ENCODE measurements around the gene EXOSC9. TPM values are rescaled to one million over a fixed set of nuclear protein-coding genes. Genes with fewer than 3 reads are reported as not detected.

Gene EXOSC9
- total and polyA plus RNA-seq, 4 donors = 5.3 to 20.0 (median 10.0) TPM

GRCh38 chr4:121760205-121760604, 40.9 kb upstream of the EXOSC9 start:
- no peak overlapping the region for H3K27ac ChIP-seq (ENCODE audit: low read depth in 1 of 2, low read length in 2 of 2)
- WGBS = 50% methylated on average over 3 of the region's 3 CpGs
- peaks cover 2 to 9% (median 6%) of the 10 kb centered on the region in 4 donors for H3K4me1 ChIP-seq (ENCODE audit: control insufficient read depth in 4 of 4, insufficient read depth in 4 of 4, low read length in 3 of 4)
- H3K36me3 ChIP-seq (ENCODE audit: control insufficient read depth in 4 of 4, insufficient read depth in 3 of 4, low read depth in 1 of 4, low read length in 3 of 4) = no peaks in the 10 kb centered on the region
- H3K9ac ChIP-seq (ENCODE audit: low read depth in 1 of 2, low read length in 2 of 2) = no peak overlapping the region
- TF ChIP-seq RAD21 (IDR thresholded peaks at IDR 0.05) (no peak), NR2F2 (IDR thresholded peaks at IDR 0.05) (no peak), JUND (IDR thresholded peaks at IDR 0.05) (no peak), MAX (IDR thresholded peaks at IDR 0.05) (no peak), FOXA2 (IDR thresholded peaks at IDR 0.05) (no peak), SP1 (IDR thresholded peaks at IDR 0.05) (no peak), CTCF (IDR thresholded peaks at IDR 0.05; ENCODE audit: low read depth, low read length, missing input control) (no peak), YY1 (IDR thresholded peaks at IDR 0.05) (no peak), HNF4G (IDR thresholded peaks at IDR 0.05) (no peak), HNF4A (conservative IDR thresholded peaks at IDR 0.05) (no peak), ATF3 (IDR thresholded peaks at IDR 0.05) (no peak), RXRA (IDR thresholded peaks at IDR 0.05) (no peak), ZBTB33 (IDR thresholded peaks at IDR 0.05) (no peak), FOXA1 (IDR thresholded peaks at IDR 0.05) (no peak), REST (IDR thresholded peaks at IDR 0.05) (no peak), EGR1 (IDR thresholded peaks at IDR 0.05; ENCODE audit: low read depth in 2 of 2) (no peak), TAF1 (conservative IDR thresholded peaks at IDR 0.05) (no peak)
- DNase-seq (ENCODE audit: low spot score) = no peak
- H3K27me3 ChIP-seq (ENCODE audit: control insufficient read depth in 4 of 4, insufficient read depth in 4 of 4, low read length in 3 of 4) = peaks cover 2 to 11% (median 4%) of the 10 kb centered on the region in 4 donors
- H3K9me3 ChIP-seq (ENCODE audit: control insufficient read depth in 4 of 4, low read length in 3 of 4) = no peaks in the 10 kb centered on the region
- H3K4me3 ChIP-seq (ENCODE audit: low read depth in 1 of 3, low read length in 3 of 3) = no peak overlapping the region

GRCh38 chr4:121764303-121764701, 36.8 kb upstream of the EXOSC9 start:
- Histone ChIP-seq H3K27ac (ENCODE audit: low read depth in 1 of 2, low read length in 2 of 2) (no peak overlapping the region), H3K4me3 (ENCODE audit: low read depth in 1 of 3, low read length in 3 of 3) (no peak overlapping the region), H3K9me3 (ENCODE audit: control insufficient read depth in 4 of 4, low read length in 3 of 4) (no peaks in the 10 kb centered on the region), H3K36me3 (ENCODE audit: control insufficient read depth in 4 of 4, insufficient read depth in 3 of 4, low read depth in 1 of 4, low read length in 3 of 4) (no peaks in the 10 kb centered on the region), H3K4me1 (ENCODE audit: control insufficient read depth in 4 of 4, insufficient read depth in 4 of 4, low read length in 3 of 4) (peaks cover 3 to 11% (median 6%) of the 10 kb centered on the region in 4 donors), H3K27me3 (ENCODE audit: control insufficient read depth in 4 of 4, insufficient read depth in 4 of 4, low read length in 3 of 4) (peaks cover 2 to 10% (median 4%) of the 10 kb centered on the region in 4 donors), H3K9ac (ENCODE audit: low read depth in 1 of 2, low read length in 2 of 2) (no peak overlapping the region)
- WGBS = 13% methylated on average over 14 of the region's 14 CpGs
- DNase-seq (ENCODE audit: low spot score) = no peak
- no peak for TF ChIP-seq JUND (IDR thresholded peaks at IDR 0.05)
- no peak for TF ChIP-seq HNF4G (IDR thresholded peaks at IDR 0.05)
- no peak for TF ChIP-seq EGR1 (IDR thresholded peaks at IDR 0.05; ENCODE audit: low read depth in 2 of 2)
- TF ChIP-seq FOXA1 (IDR thresholded peaks at IDR 0.05) = no peak
- no peak for TF ChIP-seq ATF3 (IDR thresholded peaks at IDR 0.05)
- TF ChIP-seq RAD21 (IDR thresholded peaks at IDR 0.05) = no peak
- TF ChIP-seq RXRA (IDR thresholded peaks at IDR 0.05) = no peak
- no peak for TF ChIP-seq GABPA (IDR thresholded peaks at IDR 0.05 in 1 of 2, conservative IDR thresholded peaks at IDR 0.05 in 1 of 2)
- TF ChIP-seq FOXA2 (IDR thresholded peaks at IDR 0.05) = no peak
- no peak for TF ChIP-seq ZBTB33 (IDR thresholded peaks at IDR 0.05)
- TF ChIP-seq SP1 (IDR thresholded peaks at IDR 0.05) = no peak
- no peak for TF ChIP-seq HNF4A (conservative IDR thresholded peaks at IDR 0.05)
- TF ChIP-seq YY1 (IDR thresholded peaks at IDR 0.05) = no peak
- no peak for TF ChIP-seq CTCF (IDR thresholded peaks at IDR 0.05; ENCODE audit: low read depth, low read length, missing input control)
